GM12891 (cell line): ENCODE measurements around the gene TM2D1.

Experiments
- POLR2A ChIP-seq: IDR thresholded peaks from 2 replicates; pipeline ENCODE4 v1.6.1; 2011; ENCODE audit warnings: low read depth, low read length, control low read depth
- POLR2AphosphoS5 ChIP-seq: IDR thresholded peaks from 2 replicates; pipeline ENCODE4 v1.6.1; 2011; ENCODE audit warnings: low read depth, low read length, control low read depth
- SPI1 ChIP-seq: IDR thresholded peaks from 2 replicates; pipeline ENCODE4 v1.6.1; 2011; ENCODE audit warnings: low read depth, low read length, control low read depth
- TAF1 ChIP-seq: IDR thresholded peaks from 2 replicates; pipeline ENCODE4 v1.6.1; 2011; ENCODE audit warnings: low read depth, low read length, control low read depth

DNA sequence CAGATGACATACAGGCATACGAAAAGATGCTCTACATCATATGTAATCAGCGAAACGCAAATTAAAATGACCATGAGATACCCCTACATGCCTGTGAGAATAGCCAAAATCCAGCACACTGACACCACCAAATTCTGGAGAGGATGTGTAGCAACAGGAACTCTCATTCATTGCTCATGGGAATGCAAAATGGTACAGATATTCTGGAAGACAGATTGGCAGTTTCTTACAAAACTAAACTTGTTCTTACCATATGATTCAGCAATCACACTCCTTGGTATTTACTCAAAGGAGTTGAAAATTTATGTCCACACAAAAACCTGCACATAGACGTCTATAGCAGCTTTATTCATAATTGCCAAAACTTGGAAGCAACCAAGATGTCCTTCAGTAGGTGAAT lies 52.6 kb downstream of the TM2D1 start:
- no peak for TF ChIP-seq POLR2AphosphoS5
- TF ChIP-seq SPI1 = no peak
- TF ChIP-seq POLR2A = no peak
- TF ChIP-seq TAF1 = no peak
